ENCODE measurements around the gene LMTK3. TPM values are rescaled to one million over a fixed set of nuclear protein-coding genes. Genes with fewer than 3 reads are reported as not detected.

Gene LMTK3
- total and polyA plus RNA-seq, 2 of the 4 experiments (the other 2 are of a cell fraction), result 0.18 to 0.87 TPM

GRCh38 chr19:48442116-48443035 is 69.3 kb downstream of the LMTK3 start:
- H4K91ac ChIP-seq (ENCODE audit: insufficient read depth, low read depth, low read length), result no peak overlapping the region
- no peak for ATAC-seq (ENCODE audit: low read depth)
- CTCF ChIA-PET, result no interaction called here
- intact Hi-C loops (cut with micrococcal nuclease) (no loop called here), in situ Hi-C loops (cut with MboI; ENCODE audit: low sequenced_read_pairs) (no loop called here), dilution Hi-C loops (cut with HindIII; ENCODE audit: low sequenced_read_pairs, unreplicated experiment) (no loop called here)
- H3K79me1 ChIP-seq (ENCODE audit: low read depth in 1 of 2, low read length in 2 of 2), result peaks cover 7 to 13% of the 10 kb centered on the region in 2 experiments
- no peak overlapping the region for H2AK9ac ChIP-seq (replicated peaks; ENCODE audit: low read depth, low read length, poor library complexity)
- no peak for DNase-seq
- BruUV-seq (replicated peaks), result no TSS peak
- H3K4me1 ChIP-seq (ENCODE audit: control insufficient read depth, insufficient read depth, low read length), result peaks cover 8% of the 10 kb centered on the region
- H4K8ac ChIP-seq (ENCODE audit: low read depth in 2 of 2, low read length in 2 of 2), result no peak overlapping the region
- no peak overlapping the region for H3K4ac ChIP-seq (ENCODE audit: low read depth, low read length)
- no peak overlapping the region for H2AK5ac ChIP-seq (ENCODE audit: low read depth, low read length)
- H3K14ac ChIP-seq (replicated peaks; ENCODE audit: low read depth, low read length), result no peak overlapping the region
- H3K27ac ChIP-seq (ENCODE audit: insufficient read depth, low read length), result no peak overlapping the region
- no peak overlapping the region for H3K56ac ChIP-seq (ENCODE audit: extremely low read depth, insufficient read depth, low read length)
- no peak overlapping the region for H3K18ac ChIP-seq (ENCODE audit: low read depth, low read length)
- H3K23ac ChIP-seq (ENCODE audit: low read depth, low read length), result no peak overlapping the region
- no peak overlapping the region for H3K4me2 ChIP-seq (ENCODE audit: low read depth, low read length)
- no peaks in the 10 kb centered on the region for H4K20me1 ChIP-seq (ENCODE audit: insufficient read depth, low read length)
- H2BK120ac ChIP-seq (ENCODE audit: low read depth, low read length), result no peak overlapping the region
- WGBS, 2 experiments (ENCODE audit: extremely low coverage in 2 of 2, insufficient read length in 1 of 2), result 45% methylated on average over 38 of the region's 94 CpGs; no CpG with 5 or more reads in 1 of the 2 experiments
- H3K27me3 ChIP-seq (ENCODE audit: control insufficient read depth, insufficient read depth, low read length), result peaks cover 19% of the 10 kb centered on the region
- no peak overlapping the region for H3K9ac ChIP-seq (ENCODE audit: low read depth, low read length)
- H2AFZ ChIP-seq (replicated peaks; ENCODE audit: low read length, poor library complexity), result peak overlapping the region; percentile 9
- H3K4me3 ChIP-seq (ENCODE audit: insufficient read depth, low read depth, low read length), result no peak overlapping the region
- peaks cover under 1% of the 10 kb centered on the region; the same call in 1 of the 2 replicates for H3K36me3 ChIP-seq (ENCODE audit: control insufficient read depth, insufficient read depth, low read length)
- no peak overlapping the region for H4K5ac ChIP-seq (ENCODE audit: low read depth, low read length)
- H2BK20ac ChIP-seq (ENCODE audit: low read depth, low read length), result no peak overlapping the region
- no peak overlapping the region for H2BK5ac ChIP-seq (ENCODE audit: low read depth, low read length, poor library complexity, severe bottlenecking)
- H3K9me1 ChIP-seq (ENCODE audit: insufficient read depth, low read length), result peaks cover 4% of the 10 kb centered on the region
- H2BK15ac ChIP-seq (ENCODE audit: low read depth, low read length), result no peak overlapping the region
- TF ChIP-seq NFE2L2 (IDR thresholded peaks at IDR 0.05; ENCODE audit: low read depth, low read length), result no peak
- POLR2A ChIA-PET (ENCODE audit: unreplicated experiment), result no interaction called here
- no peaks in the 10 kb centered on the region for H3K9me3 ChIP-seq (ENCODE audit: control insufficient read depth, insufficient read depth, low read length)

Measured in IMR-90 (cell line).